Endothelial cell of hepatic sinusoid (primary cell): ENCODE data around the gene SEPTIN2.
"Not testable (repeated sequence)": the region's sequence is repeated elsewhere in the genome, so short reads cannot be mapped to it uniquely, and the experiment has no call there.

Source experiments
- in situ Hi-C: cut with HindIII; loops from 2 replicates; pipeline ENCODE4 v1.10.0; 2017; ENCODE audit warnings: low sequenced_read_pairs

SEPTIN2 gene

DNA sequence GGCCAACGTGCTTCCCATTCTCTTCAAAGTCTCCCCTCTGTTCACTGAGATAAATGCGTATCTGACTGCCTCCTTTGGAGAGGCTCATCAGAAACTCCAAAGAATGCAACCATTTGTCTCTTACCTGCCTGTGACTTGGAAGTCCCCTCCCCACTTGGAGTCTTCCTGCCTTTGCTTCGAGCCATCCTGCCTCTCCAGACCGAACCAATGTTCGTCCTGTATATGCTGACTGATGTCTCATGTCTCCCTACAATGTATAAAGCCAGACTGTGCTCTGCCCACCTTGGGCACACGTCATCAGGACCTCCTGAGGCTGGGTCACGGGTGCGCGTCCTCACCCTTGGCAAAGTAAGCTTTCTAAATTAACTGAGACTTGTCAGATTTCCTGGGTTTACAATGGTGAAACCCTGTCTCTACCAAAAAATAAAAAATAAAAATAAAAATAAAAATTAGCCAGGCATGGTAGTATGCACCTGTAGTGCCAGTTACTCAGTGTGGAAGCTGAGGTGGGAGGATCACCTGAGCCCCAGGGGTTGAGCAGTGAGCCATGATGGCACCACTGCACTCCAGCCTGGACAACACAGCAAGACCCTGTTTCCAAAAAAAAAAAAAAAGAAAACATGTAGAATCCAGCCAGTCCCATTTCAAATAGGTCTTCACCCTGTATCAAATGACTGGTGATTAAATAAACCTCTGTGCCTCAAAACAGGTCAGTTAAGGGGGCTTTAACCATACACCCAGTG lies 29.2 kb upstream of the SEPTIN2 start:
- in situ Hi-C loops: no loop called here

DNA sequence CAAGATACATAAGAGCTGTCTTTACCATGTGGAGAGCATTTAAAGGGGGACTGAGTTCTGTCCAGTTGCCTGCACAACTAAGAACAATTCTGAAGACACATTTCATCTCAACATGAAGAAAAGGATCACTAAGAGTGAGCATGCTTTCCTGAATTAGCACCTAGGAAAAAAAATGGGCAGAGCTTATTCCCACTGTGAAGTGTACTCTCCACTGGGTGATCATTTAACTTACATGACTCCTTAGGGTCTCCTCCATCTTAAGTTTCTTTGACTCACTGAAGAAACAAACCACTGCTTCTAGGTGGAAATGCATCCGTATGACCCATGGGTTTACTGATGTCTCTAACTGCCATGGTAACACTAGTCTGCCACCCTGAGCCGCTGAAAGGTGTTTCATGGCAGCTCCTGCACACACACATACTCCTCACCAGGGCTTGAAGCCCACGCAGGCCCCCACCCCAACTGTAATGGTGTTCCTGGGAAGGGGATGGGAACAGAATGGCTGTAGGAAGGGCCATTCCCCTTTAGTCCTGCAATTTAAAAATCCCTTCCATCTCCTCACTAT lies 27.3 kb upstream of the SEPTIN2 start:
- in situ Hi-C loops: no loop called here

DNA sequence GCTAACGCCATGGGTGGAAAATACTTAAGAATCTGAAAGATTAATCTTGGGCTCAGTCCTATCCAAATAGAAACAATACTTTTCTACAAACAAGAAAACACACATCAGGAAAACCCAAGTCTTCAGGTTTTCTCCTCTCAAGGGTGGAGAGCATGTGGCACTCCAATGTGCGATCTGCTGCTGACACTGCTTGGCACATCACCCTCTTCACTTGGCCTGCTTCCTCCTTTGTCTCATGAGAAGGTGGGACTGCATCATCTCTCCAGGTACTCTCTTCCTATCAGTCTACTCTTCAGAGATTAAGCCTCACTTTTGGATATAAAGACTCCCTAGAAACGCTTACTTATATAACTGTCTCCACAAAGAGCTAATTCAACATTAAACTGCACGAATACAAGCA lies 26.7 kb upstream of the SEPTIN2 start:
- in situ Hi-C loops: no loop called here

DNA sequence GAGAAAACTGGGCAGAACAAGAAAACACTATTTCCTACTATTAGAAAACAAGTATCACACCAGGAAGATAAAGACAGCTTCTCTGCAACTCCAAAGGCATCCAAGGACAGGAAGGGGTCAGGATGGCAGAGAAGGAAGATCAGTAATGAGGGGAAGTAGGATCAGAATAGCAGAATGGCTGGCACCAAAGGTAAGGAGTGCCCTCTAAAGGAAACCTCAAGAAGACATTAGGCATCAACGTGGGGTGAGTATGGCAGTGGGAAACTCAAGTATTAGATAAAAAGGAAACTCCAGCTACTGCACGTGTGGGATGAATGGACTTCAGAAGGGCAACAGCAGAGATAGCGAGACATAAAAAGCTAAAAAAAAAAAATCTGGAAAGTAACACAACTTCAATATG lies 26.1 kb upstream of the SEPTIN2 start:
- in situ Hi-C loops: no loop called here

DNA sequence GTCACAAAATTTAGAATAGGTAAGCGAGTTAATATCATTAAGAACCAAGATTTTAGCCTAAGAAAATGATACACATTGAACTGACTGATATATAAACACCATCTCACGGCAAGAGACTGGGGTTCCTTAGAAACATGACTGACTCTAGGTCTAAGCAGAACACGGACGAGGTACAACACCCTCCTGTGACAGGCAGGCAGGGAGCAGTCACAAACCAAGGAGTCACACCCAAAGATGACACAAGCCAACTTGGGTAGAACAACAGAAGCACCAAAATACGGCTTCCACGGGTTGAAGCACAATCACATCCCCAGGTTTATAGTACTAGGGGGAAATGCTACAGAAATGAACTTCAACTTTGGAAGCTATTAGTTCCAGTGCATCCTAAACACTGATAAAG lies 24.6 kb upstream of the SEPTIN2 start:
- in situ Hi-C loops: no loop called here

DNA sequence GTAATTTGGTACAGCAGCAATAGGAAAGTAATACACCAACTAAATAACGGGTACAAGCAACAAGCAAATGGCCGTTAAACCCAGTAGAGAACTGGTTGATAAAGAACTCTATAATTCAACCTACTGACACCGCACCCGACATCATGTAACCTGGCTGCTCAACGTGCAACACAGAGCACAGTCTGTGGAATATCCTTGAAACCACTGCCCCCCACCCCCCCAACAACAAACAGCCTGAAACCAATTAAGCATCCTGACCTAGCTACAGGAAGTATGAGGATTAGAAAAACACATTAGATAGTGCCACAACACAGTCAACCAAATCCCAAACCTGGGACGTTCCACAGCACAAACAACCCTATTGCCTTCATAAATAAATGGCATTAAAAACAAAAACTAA lies 23.7 kb upstream of the SEPTIN2 start:
- in situ Hi-C loops: no loop called here

DNA sequence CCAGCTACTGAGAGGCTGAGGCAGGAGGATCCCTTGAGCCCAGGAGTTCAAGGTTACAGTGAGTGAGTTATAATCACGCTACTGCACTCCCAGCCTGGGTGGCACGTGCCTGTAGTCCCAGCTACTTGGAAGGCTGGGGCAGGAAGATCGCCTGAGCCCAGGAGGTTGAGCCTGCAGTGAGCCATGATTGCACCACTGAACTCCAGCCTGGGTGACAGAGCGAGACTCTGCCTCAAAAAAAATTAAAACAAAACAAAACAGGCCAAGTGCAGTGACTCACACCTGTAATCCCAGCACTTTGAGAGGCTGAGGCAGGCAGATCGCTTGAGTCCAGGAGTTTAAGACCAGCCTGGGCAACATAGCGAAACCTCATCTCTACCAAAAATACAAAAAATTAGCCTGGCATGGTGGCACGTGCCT lies 22.3 kb upstream of the SEPTIN2 start:
- in situ Hi-C loops: not testable (repeated sequence)

DNA sequence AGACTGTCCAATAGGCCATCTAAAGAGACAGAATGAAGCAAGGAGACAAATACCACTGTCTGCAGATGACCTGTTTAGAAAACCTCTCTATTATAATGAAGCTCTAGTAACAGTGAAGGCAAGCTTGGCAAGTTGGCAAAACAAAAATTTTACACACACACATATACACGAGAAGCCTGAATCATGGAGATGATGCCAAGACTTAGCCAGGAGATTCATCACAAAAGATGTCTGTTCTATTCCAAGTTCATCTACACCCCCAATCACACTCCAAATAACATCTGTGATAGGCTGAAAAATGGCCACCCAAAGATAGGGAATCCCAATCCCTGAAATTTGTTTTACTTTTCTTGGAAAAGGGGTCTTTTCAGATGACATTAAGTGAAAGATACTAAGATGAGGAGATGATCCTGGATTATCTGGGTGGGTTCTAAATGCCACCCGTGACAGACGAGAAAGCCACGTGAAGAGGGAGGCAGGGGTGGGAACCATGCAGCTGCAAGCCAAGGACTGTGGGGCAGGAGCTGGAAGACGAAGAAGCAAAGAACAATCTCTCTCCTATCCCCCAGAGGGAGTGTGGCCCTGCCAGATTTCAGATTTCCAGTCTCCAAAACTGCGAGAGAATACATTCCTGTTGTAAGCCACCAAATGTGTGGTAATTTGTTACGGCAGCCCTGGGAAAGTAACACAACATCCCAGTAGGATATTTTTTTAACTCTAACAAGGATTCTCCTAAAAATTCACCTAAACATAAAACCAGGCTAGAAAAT lies 20.2 kb upstream of the SEPTIN2 start:
- in situ Hi-C loops: no loop called here

DNA sequence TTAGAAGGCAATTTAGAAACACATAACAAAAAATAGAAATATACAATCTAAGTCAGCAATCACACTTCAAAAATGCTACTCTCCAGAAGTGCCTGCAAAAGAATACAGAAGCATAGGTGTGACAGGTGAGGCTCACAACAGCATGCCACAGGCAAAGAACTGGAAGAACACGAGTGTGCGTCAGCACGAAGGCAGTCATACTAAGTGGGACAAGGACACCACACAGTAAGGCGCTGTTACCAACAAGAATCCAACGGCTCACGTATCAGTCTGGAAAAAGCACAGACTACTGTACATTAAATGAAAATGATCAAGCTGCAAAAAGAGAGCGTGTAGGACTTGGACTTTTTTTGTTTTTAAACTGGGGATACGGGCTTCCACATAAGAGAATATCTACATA lies 19.0 kb upstream of the SEPTIN2 start:
- in situ Hi-C loops: no loop called here

DNA sequence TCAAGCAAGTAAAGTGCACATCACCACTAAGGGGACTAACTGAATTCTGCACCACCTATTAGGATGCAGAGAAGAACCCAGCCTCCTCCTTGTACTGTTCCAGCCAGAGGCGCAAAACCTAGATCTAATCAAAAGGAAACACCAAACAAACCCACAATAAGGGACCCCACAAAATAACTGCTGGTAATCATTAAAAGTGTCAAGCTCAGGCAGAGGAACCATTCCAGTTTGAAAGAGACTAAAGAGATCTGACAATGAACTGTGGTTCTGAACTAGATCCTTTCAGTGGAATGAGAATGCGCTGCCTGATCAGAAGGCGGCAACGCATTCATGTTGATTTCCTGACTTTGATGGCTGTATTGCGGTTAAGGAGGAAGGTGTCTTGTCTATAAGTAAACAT lies 17.1 kb upstream of the SEPTIN2 start:
- in situ Hi-C loops: no loop called here

DNA sequence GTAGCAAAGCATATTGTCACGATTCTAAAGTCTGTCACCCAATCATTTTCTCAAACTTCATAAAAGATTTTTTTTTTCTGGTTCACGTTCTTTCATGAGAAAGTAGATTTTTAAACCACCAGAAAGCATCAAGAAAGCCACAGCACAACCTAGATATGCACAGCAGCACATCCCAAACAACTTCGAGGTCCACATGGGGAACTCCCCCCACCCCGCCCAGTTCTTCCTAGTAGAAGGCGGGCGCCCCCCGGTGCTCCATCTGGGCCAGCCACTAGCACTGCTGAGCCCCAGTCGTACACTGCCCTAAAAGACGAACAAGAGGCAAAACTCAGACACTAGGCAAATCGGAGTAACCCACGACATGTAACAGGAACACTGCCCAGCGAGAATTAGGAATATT lies 15.7 kb upstream of the SEPTIN2 start:
- in situ Hi-C loops: no loop called here

DNA sequence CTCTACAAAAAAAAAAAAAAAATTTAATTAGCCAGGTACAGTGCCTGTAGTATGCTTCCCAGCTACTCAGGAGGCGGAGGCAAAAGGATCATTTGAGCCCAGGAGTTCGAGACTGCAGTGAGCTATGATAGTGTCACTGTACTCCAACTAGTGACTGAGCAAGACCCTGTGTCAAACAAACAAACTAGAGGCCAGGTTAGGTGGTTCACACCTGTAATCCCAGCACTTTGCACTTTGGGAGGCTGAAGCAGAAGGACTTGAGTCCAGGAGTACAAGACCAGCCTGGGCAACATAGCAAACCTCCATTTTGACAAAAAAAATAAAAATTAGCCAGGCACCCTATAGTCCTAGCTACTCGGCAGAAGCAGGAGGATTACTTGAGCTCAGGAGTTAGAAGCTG lies 13.6 kb upstream of the SEPTIN2 start:
- in situ Hi-C loops: no loop called here

DNA sequence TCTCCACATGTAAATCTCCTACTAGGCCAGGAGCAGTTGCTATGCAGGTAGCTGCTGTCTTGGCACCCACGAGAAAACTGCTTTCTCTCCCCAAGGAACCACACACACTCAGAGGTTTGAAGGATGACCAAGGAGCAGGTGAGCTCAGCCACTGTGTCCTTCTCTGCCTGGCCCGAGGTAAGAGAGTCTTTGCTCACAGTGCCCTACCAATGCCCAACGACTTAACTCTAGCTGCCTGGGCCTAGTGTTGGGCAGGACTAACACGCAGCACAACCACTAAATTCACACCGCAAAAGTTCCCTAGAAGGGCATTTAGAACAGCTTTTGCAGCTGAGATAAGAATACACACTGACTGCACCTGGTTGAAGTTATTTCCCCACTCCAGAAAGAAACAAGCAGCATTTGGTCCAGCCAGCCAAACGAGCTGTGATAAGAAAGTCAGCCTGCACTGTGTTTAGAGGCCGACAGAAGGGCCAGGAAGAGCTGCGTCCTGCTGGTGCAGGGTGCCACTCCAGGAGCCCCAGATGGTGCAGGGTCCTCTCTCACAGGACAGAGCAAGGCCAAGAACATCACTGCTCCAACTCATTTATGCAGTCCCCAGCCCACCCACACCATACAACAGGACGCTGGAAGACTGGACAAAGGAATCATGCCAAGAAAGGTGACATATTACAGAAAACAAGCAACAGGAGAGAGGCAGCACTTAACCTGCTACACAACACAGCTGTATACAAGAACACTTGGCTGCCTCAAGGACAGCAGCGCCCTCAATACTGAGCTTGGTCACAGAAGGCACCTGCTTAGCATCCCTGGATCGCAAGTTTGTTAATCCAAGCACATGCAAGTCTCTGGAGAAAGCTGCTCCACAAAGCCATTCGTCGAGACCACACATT lies 12.7 kb upstream of the SEPTIN2 start:
- in situ Hi-C loops: no loop called here

DNA sequence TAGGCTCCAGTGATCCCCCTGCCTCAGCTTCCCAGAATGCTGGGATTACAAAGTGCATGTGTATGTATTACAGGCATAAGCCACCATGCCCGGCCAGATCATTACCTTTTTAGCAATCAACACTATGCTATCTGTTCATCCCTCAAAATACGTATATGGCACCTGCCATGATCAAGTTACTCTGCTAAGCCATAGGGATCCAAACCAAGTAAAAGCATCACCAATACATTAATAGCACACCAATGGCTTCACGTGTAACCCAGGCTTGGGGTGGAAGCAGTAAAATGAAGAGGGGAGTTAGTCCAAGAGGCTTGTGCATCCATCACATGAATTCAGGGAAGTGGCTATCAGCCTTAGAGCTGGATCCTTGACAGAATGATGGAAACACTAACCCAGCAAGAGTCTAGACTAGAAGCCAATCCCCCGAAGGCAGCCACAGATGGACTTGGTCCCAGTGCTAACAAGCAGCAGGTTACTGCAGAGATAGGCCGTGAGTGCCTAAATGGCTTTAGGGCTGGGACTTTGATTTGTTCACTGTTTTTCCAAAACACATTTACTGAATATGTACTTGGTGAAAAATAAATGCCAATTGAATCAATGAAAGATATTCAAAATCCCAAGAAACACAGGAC lies 11.6 kb upstream of the SEPTIN2 start:
- in situ Hi-C loops: no loop called here

DNA sequence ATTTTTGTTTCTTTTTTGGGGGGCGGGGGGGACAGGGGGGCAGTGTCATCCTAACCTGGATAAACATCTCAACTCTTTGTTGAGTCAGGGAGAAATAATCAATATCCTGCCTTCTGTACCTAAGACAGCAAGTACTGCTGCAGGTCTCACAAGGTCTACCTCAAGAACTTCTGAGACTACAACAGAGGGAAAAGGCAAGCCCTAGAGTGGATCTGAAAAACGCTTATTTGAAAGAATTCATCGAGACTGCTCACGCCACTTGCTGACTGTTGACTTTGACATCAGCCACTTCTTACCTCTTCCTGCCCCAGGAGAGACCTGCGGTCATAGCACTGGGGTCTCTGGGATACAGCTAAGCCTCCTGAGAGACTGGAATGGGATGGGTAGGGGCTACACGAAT lies 8.7 kb upstream of the SEPTIN2 start:
- in situ Hi-C loops: no loop called here

DNA sequence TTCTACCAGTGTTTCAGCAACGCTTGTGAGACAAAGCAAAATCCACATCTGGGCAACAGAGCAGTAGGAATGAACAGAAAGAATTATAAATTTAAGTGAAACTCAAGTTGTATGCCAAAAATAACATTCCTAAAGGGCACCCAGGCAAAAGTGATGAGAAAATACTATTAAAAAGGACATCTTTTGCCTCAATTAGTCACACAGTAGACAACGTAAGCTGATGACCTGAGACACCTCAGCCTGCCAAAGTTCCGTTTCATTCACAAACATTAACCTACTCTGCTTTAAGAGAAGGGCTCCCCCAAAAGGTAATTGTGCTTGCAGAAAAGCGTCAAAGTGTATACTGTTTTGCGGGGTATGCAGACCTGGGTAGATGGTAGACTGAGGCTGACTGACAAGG lies 7.5 kb upstream of the SEPTIN2 start:
- in situ Hi-C loops: no loop called here

DNA sequence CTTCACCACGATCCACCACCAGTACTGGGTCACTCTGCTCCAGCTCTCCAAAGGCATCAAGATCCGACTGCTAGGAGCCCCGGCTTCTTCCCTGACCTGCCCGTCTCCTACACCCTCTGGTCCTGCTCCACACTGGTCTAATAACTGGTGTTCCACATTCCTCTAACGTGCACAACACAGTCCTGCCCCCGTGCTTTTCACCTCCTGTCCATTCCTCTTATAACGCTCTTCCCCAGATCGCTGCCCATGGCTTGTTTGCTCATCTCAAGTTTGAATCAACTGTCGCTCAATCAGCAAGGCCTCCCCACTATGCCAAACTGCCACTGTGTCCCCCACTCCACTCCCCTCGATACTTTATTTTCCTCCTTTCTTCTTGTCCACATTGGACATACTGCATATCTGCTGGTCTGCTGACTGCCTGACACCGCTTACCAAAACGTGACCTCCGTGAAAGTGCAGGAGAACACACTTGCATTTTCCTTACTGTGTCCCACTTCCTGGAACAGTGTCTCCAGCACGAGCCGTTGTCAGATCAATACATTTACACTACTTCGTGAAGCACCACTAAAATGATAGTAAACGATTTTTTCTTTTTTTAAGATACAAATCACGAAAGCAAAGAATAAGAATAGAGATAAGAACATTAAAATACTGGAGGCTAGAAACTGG lies 6.8 kb upstream of the SEPTIN2 start:
- in situ Hi-C loops: no loop called here

DNA sequence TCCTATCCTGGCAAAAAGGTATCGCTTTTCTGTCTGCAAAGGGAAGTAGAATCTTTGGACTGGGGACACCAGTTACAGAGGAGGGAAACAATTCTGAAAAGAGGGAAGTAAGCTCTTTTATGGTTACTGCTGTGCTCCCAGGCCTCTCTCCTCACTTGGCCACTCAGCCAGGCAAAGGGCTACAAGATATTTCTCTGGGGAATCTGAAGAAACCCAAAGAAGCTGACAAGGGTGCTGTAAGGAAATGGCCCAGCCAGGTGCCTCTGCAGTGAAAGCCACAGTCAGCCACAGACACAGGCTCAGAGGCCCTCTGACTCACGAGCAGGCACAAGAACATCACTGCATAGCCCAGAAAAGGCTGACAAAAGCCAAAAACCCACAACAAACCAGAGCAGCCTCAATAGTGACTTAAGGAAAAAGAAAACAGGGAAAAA lies 6.0 kb upstream of the SEPTIN2 start:
- in situ Hi-C loops: no loop called here

DNA sequence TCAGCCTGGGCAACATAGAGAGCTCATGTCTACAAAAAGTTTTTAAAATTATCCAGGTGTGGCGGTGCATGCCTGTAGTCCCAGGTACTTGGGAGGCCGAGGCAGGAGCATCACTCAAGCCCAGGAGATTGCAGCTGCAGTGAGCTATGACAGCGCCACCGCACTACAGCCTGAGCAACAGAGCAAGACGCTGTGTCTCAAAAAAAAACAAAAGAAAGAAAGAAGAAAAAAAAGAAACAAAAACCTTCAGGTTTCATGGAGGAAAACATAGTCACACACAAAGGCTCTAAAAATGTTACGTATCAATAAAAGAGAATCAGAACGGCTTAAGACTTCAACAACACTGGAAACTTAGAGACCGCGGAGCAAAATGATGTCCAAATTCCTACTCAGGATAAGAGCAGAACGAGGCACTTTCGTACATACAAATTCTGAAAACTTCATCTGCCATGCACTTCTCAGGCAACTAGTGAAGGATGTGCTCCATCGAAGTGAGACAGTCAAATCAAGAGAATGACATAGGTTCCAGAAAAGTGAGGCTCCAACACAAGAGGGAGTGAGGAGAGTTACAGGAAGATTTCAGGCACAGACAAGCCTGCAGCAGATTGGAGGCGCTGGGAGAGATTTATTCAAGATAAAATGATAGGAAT lies 4.7 kb upstream of the SEPTIN2 start:
- in situ Hi-C loops: no loop called here

DNA sequence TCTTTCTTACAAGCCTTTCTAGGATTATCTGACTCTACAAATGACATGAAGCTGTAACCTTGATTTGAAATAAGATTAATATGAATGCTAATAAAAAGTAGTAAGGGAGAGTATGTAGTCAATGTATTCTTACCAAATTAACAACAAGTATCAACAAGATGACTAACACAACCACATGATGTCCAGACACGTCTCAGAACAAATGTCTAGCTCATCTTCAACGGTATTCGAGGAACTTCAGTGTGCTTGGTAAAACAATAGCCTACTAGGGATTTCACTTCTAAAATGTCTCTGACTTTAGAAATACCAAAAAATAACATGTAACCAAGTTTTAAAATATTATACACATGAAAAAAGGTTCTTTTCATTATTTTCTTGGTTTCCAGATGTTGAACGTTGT lies 3.6 kb upstream of the SEPTIN2 start:
- in situ Hi-C loops: no loop called here
